ENCODE results near the gene MRPL20.
"Not testable (repeated sequence)": the region's sequence is repeated elsewhere in the genome, so short reads cannot be mapped to it uniquely, and the experiment has no call there.

MRPL20 gene

DNA sequence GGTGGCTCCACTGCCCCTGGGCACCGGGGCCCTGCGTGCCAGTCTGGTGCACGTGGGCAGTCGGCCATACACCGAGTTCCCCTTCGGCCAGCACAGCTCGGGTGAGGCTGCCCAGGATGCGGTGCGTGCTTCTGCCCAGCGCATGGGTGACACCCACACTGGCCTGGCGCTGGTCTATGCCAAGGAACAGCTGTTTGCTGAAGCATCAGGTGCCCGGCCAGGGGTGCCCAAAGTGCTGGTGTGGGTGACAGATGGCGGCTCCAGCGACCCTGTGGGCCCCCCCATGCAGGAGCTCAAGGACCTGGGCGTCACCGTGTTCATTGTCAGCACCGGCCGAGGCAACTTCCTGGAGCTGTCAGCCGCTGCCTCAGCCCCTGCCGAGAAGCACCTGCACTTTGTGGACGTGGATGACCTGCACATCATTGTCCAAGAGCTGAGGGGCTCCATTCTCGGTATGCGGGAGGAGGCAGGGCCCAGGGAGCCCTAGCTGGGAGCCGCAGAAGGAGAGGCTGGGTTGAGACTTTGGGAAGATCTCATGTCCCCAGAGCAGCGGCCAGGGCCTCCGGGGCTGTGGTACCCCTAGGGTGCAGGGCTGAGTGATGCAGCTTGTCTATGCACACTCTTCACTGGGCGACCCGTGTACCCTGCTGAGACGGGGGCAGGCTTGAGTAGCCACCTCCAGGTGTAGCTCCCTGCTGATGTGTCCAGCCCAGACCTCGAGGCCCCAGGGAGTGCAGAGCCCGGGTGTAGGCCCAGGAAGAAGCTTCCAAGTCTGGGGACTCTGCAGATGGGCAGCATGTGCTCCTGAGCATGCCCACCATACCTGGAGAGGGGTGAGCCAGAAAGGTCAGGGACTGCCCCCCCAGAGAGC lies 30.2 kb upstream of the MRPL20 start:
- DNase-seq: peak; percentile 37

- no peak for DNase-seq
These were observed 29.5 kb upstream of the MRPL20 start for GRCh38 chr1:1436630-1437032.

- DNase-seq: no peak
These were observed 29.0 kb upstream of the MRPL20 start for GRCh38 chr1:1435911-1436629.

DNA sequence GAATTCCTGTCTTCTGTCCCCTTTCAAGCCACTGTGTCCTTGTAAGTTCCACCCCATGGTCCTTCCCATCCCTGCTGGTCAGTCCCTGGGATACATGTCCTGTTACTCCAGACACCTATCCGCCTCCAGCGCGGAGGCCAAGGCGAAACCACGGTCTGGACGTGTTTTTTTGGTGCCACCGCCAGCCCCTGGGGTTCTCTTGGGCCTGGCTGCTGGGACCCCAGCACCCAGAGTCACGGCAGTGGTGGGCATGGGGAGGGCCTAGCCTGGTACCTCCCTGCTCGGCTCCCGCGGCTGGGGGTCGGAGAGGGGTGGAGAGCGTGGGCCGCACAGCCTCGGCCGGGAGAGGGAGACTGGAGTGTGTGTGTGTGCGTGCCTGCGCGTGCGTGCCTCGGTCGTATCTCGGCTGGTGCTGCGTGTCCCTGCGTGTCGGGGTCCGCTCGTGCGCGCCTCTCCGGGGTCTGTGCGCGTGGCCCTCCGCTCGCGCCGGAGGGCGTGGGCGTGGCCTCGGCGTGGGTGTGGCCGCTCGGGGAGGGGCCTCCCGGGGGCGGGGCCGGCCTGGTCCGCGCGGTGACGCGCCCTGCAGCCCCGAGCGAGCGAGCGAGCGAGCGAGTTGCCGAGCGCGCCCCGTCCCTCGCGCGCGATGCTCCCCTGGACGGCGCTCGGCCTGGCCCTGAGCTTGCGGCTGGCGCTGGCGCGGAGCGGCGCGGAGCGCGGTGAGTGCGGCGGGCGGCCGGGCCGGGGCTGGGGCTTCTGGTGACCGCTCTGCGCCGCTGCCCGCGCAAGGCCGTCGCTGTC lies 28.2 kb upstream of the MRPL20 start, which contains the start of gene VWA1:
VWA1 (plus strand) TSS at position 585 of the 798 bp plus-strand sequence; CDS start at position 644, 59 bp downstream.
- DNase-seq: peak; percentile 59

DNA sequence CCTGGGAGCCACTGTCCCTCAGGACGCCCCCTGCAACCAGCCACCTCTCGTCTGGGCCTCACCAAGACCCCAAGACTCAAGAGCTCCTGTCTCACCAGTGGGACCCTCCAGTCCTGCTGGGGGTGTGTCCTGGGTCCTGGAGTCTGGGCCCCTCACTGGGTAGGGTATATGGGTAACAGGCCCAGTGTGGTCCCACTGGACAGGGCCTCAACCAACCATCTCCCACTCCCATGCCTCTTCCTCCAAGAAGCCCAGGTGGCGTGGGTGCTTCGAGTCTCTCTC lies 27.7 kb upstream of the MRPL20 start:
- no peak for DNase-seq

DNA sequence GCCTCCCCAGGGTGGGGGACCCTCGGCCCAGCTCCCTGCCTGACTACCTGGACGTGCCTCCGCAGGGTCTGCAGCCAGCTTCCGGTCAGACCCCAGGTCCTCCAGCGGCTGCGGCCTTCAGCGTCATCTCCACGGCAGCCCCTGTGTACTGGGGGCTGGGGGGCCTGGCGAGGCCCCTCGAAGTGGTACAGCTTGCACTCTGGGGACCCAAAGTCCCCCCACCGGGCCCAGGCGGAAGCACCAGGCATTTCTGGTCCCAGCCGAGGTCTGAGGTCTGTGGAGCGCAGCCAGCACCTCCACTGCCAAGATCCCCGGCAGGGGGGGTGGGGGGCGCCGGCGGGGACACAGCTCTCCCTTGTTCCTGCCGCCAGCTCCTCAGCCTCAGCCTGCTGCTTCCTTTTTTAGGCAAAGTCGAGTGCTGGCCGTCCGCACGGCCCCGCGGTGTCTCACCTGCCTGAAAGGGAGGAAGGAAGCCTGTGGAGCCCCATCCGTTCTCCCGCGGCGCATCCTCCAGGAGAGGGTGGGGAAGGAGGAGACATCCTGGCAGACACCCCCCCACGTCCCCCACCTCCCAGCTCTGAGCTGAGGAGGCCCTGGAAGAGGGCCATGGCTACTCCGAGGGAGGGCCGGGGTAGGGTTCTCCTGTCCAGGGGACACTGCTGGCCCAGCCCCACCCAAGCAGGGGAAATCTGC lies 27.2 kb upstream of the MRPL20 start:
- DNase-seq: peak; percentile 64

DNA sequence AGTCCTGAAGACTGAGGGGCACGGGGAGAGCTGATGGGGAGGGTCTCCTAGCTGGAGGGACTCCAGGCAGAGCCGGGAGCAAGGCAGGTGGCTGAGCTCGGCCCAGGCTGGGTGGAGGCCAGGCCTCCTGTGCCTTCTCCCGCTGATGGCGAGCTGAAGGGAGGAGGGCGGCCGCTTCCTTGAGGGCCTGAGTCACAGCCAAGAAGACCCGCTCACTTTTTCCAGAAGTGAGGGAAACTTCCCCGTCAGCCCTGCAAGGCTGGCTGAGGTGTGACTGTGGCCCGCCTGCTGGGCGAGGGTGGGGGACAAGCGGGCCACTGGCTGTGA lies 26.7 kb upstream of the MRPL20 start:
- peak; percentile 44 for DNase-seq

- peak; percentile 96 for DNase-seq
These were observed 26.1 kb upstream of the MRPL20 start for GRCh38 chr1:1432951-1433803.

DNA sequence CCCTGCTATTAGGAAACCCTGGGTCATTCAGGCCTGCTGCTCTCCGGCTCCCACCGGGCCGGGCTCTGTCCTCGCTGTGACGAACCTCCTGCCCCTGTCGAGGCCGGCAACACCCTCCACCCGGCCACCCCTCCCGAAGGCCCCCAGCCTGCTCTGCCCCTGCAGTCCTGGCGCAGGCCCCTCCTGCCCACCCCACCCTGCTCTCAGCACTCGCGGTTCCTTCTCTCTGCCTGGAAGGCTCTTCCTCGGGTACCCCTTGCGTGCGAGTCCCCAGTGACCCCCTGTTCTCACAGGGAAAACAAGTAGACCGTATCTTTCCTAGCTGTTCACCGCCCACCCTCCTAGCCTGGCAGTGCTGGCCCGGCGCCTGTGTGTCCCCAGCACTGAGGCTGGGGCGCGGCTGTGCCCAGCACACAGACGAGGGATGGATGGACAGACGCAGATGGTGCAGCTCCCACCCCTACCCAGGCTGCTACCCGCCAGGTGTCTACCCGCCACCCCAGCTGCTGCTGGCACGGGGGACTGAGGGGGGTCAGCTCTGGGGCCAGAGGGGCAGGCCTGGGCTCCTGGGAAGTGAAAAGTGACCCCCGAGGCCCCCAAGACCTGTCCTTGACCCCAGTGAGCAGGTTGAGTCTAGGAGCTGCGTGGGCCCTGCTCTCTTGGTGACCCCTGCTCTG lies 25.3 kb upstream of the MRPL20 start:
- DNase-seq: no peak

- no peak for DNase-seq
These were observed 24.8 kb upstream of the MRPL20 start for GRCh38 chr1:1431845-1432273.

DNA sequence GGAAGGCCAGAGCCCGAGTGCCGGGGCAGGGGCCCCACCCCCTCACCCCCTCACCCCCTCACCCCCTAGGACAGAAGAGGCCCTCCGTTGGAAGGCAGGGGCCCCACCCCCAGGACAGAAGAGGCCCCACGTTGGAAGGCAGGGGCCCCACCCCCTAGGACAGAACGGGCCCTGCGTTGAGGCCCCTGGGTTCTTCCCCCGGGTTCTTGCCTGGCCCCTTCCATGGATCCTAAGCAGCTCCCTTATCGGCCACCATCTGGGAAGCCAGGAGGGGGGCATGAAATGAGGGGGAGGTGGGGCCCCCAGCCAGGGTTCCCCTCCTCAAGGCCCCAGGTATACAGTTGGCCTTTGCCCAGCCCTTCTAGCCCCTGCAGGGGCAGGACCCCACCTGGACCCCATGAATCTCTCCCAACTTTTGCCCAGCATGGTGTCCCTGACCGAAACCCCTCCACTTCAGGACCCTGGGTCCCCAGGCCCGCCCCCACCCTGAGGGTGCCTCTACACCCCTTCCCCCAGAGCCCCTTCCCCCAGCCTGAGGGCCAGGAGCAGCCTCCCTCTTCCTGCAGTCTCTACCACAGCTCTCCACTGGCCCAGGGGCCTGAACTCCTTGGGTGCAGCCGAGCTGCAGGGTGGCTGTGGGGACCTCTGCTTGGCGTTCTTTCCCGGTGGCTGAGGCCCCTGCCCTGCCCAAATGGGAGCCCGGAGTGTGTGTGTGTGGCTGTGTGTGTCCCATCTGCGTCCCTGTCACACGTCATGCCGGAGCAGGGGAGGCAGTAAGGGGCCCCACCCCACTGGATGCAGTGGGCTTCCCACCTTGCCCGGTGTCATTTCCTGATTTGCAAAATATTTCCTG lies 24.1 kb upstream of the MRPL20 start:
- DNase-seq: no peak

DNA sequence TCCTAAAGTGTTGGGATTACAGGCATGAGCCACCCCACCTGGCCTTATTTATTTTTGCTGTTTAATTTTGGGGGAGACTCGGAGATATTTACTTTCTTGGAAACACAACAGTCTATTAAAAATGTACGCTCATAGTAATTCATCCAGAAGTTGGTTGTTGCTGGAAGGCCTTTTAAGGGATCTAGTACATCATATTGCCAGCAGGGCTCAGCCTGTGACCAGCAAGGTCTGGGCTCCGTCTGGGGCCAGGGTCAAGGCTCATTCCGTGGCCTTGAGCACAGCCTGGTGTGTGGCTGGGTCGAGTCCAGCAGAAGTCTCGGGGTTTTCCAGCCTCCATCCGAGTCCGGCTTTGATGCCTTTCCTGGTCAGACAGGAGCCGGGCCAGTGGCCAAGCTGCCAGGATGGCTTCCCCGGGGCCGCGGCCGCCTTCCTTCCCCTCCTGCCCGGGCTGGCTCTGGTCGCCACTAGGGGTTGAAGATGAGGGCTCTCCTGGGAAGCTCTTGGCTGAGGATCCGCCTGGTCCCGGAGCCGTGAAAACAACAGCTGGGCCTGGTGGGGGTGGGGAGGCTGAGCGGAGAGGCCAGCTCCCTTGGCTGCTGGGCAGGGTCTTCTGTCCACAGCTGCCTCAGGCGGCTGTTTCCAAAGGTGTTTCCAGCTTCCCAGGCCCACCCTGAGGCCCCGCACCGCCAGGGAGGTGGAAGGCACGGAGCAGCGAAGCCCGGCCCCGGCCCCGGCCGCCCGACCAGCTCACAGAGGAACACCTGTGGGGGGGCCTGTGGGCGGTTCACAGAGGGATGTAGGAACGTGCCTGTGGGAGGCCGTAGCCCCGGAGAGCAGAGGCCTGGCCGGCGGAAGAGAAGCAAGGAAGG lies 23.3 kb upstream of the MRPL20 start:
- DNase-seq: peak; percentile 82

GRCh38 chr1:1429671-1430073 lies 22.6 kb upstream of the MRPL20 start:
- DNase-seq: peak; percentile 61

DNA sequence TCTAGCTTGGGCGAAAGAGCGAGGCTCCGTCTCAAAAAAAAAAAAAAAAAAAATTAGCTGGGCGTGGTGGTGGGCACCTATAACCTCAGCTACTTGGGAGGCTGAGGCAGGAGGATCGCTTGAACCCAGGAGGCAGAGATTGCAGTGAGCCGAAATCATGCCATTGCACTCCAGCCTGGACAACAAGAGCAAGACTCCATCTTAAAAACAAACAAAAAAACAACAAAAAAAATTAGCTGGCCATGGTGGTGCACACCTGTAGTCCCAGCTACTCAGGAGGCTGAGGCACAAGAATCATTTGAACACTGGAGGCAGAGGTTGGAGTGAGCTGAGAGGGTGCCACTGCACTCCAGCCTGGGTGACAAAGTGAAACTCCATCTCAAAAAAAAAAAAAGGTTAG lies 21.9 kb upstream of the MRPL20 start:
- DNase-seq: not testable (repeated sequence)

GRCh38 chr1:1428174-1428573 lies 21.1 kb upstream of the MRPL20 start:
- no peak for DNase-seq

DNA sequence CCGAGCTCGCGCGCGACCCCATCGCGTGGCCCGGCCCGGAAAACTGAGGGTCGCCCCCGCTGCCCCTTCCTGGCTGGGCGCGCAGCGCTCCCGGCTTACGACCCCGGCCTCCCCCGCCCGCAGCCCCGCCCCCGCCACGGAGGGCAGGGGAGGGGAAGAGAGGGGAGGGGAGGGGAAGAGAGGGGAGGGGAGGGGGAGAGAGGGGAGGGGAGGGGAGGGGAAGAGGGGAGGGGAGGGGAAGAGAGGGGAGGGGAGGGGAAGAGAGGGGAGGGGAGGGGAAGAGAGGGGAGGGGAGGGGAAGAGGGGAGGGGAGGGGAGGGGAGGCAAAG lies 20.7 kb upstream of the MRPL20 start:
- DNase-seq: no peak

DNA sequence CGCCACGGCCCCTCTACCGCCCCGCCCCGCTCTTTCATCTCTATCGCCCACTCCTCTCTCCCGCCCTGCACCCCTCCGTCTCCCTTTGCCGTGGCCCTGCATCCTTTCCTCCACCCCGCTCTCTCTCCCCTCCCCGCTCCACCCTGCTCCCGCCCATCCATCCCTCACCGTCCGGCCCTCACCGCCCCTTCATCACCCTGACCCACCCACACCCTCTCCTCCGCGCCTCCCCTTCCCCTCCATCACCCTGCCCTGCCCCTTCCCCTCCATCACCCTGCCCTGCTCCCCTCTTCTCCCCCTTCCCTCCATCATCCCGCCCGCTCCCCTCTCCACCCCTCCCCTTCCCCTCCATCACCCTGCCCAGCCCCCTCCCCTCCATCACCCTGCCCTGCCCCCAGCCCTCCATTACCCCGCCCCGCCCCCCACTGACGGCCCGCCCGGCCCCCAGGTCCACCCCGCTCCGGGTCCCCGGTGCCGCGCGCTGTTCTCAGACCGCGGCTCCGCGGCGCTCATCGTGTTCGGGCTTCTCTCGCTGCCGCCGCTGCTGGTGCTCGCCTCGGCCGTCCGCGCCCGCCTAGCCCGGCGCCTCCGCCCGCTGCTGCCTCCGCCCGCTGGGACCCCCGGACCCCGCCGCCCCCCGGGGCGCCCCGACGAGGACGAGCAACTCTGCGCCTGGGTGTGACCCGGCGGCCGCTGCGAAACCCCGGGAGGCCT lies 20.2 kb upstream of the MRPL20 start:
- DNase-seq: peak; percentile 96

- no peak for DNase-seq
These were observed 19.5 kb upstream of the MRPL20 start for GRCh38 chr1:1426496-1427105.

Measured in DMS153 (cell line).